ENCODE data around the gene FAM222A.

Gene FAM222A

DNA sequence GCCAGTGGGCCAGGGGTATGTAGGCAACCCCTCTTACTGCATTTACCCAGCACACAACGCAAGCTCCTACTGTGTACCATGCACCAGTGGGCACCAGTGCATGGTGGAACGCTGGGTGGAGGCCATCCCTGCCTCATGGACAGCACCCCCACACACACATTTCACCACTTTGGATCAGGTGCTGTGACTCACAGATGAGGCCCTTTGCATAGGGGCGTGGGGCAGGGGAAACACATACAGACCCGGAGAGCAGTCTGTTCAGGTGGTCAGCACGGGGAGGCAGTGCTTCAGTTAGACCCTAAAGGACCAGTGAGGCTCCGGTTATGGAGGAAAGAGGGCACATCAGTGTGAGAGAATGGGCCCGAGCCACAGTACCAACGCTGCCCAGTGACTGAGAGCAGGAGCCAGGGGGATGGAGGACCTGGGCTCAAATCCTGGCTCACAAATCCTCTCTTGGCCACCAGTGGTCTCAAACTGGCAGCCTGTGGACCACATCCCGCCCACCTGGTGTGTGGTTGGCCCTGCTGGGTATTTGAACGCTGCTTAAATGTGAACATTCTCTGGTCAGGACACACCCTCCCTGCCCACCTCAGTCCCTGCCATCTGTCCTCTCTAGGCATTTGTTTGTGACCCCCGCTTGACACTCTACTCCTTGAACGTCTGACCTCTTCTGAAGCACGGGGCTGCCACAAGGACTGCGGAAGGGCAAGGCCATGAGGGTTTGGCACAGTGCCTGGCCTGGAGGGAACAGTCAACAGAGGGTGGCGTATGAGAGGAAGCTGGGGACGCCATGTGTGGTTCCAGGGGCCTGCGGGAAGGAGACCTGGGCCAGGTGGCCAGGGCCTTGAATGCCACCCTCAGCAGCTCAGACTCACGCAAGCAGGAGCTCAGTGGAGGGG lies 46.7 kb downstream of the FAM222A start:
- H4K20me1 ChIP-seq (ENCODE audit: insufficient read depth, low read length) = no peaks in the 10 kb centered on the region
- no peaks in the 10 kb centered on the region for H3K4me1 ChIP-seq (ENCODE audit: low read length)
- no peak overlapping the region for H3K4me2 ChIP-seq (ENCODE audit: low read depth, low read length)
- H3K27me3 ChIP-seq (replicated peaks; ENCODE audit: insufficient read depth, low read length) = no peaks in the 10 kb centered on the region
- no peak overlapping the region for H3K27ac ChIP-seq (ENCODE audit: low read length)
- no peak for TF ChIP-seq EZH2phosphoT487 (IDR thresholded peaks at IDR 0.05; ENCODE audit: low read length)
- no peak for TF ChIP-seq EZH2 (optimal IDR thresholded peaks at IDR 0.05; ENCODE audit: low read depth, low read length)
- TF ChIP-seq, protein P1, sequence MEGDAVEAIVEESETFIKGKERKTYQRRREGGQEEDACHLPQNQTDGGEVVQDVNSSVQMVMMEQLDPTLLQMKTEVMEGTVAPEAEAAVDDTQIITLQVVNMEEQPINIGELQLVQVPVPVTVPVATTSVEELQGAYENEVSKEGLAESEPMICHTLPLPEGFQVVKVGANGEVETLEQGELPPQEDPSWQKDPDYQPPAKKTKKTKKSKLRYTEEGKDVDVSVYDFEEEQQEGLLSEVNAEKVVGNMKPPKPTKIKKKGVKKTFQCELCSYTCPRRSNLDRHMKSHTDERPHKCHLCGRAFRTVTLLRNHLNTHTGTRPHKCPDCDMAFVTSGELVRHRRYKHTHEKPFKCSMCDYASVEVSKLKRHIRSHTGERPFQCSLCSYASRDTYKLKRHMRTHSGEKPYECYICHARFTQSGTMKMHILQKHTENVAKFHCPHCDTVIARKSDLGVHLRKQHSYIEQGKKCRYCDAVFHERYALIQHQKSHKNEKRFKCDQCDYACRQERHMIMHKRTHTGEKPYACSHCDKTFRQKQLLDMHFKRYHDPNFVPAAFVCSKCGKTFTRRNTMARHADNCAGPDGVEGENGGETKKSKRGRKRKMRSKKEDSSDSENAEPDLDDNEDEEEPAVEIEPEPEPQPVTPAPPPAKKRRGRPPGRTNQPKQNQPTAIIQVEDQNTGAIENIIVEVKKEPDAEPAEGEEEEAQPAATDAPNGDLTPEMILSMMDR (IDR thresholded peaks at IDR 0.05; ENCODE audit: low read length) = no peak
- H3K79me2 ChIP-seq (ENCODE audit: low read length) = no peaks in the 10 kb centered on the region
- no peaks in the 10 kb centered on the region for H3K9me3 ChIP-seq (replicated peaks; ENCODE audit: insufficient read depth, low read length)
- H3F3A ChIP-seq (ENCODE audit: insufficient read depth, low read length) = no peaks in the 10 kb centered on the region
- no peak overlapping the region for H2AFZ ChIP-seq (ENCODE audit: low read length)
- no peak overlapping the region for H3K9ac ChIP-seq (ENCODE audit: low read length)
- H3K9me2 ChIP-seq (replicated peaks; ENCODE audit: insufficient read depth, low read length) = no peaks in the 10 kb centered on the region
- H3K36me3 ChIP-seq (replicated peaks; ENCODE audit: insufficient read depth, low read length) = no peaks in the 10 kb centered on the region
- DNase-seq = no peak
- H3K4me3 ChIP-seq (ENCODE audit: low read length) = no peak overlapping the region

DNA sequence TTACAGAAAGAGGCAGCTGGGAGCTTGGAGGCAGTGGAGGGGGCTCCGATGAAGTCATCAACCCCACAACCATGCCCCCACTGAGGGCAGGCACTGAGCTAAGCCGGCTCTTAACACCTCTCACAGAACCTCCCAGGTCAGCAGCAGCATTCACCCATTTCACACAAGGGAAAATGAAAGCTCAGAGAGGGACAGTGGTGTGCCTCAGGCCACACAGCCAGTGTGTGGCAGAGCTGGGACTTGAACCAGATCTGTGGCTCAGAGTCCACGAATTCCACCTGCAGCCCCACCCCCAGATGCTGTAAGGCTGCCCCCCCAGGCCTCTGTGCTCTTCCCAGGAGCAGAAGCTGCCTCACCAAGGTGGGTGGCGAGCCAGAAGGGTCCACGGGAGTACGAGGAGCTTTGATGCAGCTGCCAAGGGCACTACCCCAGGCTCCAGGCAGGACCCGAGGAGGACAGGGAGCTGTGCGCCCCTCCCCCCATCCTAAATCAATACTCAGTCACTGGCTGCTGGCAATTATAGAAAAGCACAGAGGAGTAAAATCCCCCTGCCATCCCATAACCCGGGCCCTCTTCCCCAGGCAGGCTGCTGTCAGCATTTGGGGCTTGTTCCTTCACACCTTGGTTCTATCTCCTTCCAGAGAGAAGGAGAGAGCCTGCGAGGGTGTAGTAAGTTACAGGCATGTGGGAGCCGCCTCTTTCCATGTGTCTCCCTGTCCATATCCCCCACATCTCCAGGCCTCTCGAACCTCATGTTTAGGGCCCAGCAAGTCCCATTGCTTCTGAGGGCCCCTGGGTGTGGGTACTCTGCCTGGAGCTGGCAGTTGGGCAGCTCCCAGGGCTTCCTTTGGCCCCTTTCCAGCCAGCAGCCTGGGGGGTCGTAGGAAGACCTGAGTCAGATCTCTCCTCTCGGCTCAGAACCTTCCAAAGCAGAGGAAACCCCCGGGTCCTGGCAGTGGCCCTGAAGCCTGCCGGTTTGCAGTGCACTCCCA lies 47.6 kb downstream of the FAM222A start:
- TF ChIP-seq EZH2 (optimal IDR thresholded peaks at IDR 0.05; ENCODE audit: low read depth, low read length) (no peak), EZH2phosphoT487 (IDR thresholded peaks at IDR 0.05; ENCODE audit: low read length) (no peak)
- TF ChIP-seq, protein P1 (IDR thresholded peaks at IDR 0.05; ENCODE audit: low read length) = no peak
- H3K79me2 ChIP-seq (ENCODE audit: low read length) = no peaks in the 10 kb centered on the region
- H3F3A ChIP-seq (ENCODE audit: insufficient read depth, low read length) = no peaks in the 10 kb centered on the region
- no peak for DNase-seq
- no peak overlapping the region for H3K9ac ChIP-seq (ENCODE audit: low read length)
- H3K9me2 ChIP-seq (replicated peaks; ENCODE audit: insufficient read depth, low read length) = no peaks in the 10 kb centered on the region
- H3K27ac ChIP-seq (ENCODE audit: low read length) = no peak overlapping the region
- no peaks in the 10 kb centered on the region for H3K4me1 ChIP-seq (ENCODE audit: low read length)
- H3K9me3 ChIP-seq (replicated peaks; ENCODE audit: insufficient read depth, low read length) = no peaks in the 10 kb centered on the region
- H2AFZ ChIP-seq (ENCODE audit: low read length) = no peak overlapping the region
- no peaks in the 10 kb centered on the region for H3K27me3 ChIP-seq (replicated peaks; ENCODE audit: insufficient read depth, low read length)
- H3K4me3 ChIP-seq (ENCODE audit: low read length) = no peak overlapping the region
- no peaks in the 10 kb centered on the region for H4K20me1 ChIP-seq (ENCODE audit: insufficient read depth, low read length)
- no peaks in the 10 kb centered on the region for H3K36me3 ChIP-seq (replicated peaks; ENCODE audit: insufficient read depth, low read length)
- H3K4me2 ChIP-seq (ENCODE audit: low read depth, low read length) = no peak overlapping the region

DNA sequence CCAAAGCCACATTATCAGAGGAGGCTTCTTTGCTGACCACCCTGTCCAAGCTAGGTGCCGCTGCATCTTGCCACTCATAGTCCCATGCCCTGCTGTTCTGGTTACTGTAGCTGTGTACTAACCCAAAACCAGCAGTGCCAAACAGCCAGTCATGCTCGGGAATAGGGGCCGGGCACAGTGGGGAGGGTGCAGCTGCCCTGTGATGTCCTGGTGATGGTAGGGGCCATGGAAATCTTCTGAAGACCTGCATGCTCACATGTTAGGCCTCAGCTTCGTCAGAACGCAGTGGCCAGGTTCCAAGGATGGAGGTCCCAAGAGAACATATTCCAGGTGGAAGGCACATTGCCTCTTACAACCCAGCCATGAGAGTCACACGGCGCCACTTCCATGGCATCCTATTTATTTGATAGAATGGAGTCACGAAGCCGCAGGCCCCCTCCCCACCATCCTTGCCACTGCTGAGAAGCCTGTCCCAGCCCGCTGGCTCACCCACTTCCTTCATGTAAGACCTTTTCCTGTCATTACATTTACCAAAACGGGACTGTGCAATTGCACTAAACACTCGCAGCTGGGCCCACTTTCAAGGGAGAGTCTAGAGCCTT lies 48.5 kb downstream of the FAM222A start:
- H2AFZ ChIP-seq (ENCODE audit: low read length) = no peak overlapping the region
- H3K27me3 ChIP-seq (replicated peaks; ENCODE audit: insufficient read depth, low read length) = no peaks in the 10 kb centered on the region
- H4K20me1 ChIP-seq (ENCODE audit: insufficient read depth, low read length) = no peaks in the 10 kb centered on the region
- TF ChIP-seq, protein P1 (IDR thresholded peaks at IDR 0.05; ENCODE audit: low read length) = no peak
- TF ChIP-seq EZH2 (optimal IDR thresholded peaks at IDR 0.05; ENCODE audit: low read depth, low read length) (no peak), EZH2phosphoT487 (IDR thresholded peaks at IDR 0.05; ENCODE audit: low read length) (no peak)
- H3K4me1 ChIP-seq (ENCODE audit: low read length) = no peaks in the 10 kb centered on the region
- no peaks in the 10 kb centered on the region for H3K9me2 ChIP-seq (replicated peaks; ENCODE audit: insufficient read depth, low read length)
- no peaks in the 10 kb centered on the region for H3F3A ChIP-seq (ENCODE audit: insufficient read depth, low read length)
- H3K4me2 ChIP-seq (ENCODE audit: low read depth, low read length) = no peak overlapping the region
- H3K36me3 ChIP-seq (replicated peaks; ENCODE audit: insufficient read depth, low read length) = no peaks in the 10 kb centered on the region
- H3K9ac ChIP-seq (ENCODE audit: low read length) = no peak overlapping the region
- H3K4me3 ChIP-seq (ENCODE audit: low read length) = no peak overlapping the region
- no peak for DNase-seq
- no peaks in the 10 kb centered on the region for H3K79me2 ChIP-seq (ENCODE audit: low read length)
- H3K9me3 ChIP-seq (replicated peaks; ENCODE audit: insufficient read depth, low read length) = no peaks in the 10 kb centered on the region
- H3K27ac ChIP-seq (ENCODE audit: low read length) = no peak overlapping the region

Measured in MM.1S (cell line).